ENCODE data around the gene H1-8. TPM values are rescaled to one million over a fixed set of nuclear protein-coding genes. Genes with fewer than 3 reads are reported as not detected.

Gene H1-8
- total RNA-seq, 4 donors from 2014 or later = not detected

DNA sequence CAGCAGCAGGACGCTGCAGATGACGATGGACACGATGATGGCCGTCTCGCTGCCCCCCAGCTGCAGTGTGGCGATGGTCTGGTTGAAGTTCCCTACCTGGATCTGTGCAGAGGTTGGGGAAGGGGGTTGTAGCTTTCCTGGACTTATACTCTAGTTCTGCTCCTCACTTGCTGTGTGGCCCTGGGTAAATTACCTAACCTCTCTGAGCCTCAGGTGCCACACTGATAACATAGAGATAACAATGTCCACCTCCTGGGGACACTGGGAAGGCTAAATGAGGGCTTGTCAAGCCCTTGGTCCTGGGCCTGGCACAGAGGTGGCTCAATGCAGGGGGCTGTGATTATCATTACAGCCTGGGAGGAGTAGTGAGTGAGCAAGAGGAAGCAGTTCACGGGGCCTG lies 26.9 kb downstream of the H1-8 start:
- ATAC-seq (ENCODE audit: low FRiP score) (no peak), DNase-seq (ENCODE audit: low spot score) (no peak)
- no peak for TF ChIP-seq CTCF (IDR thresholded peaks at IDR 0.05)

- no peak for ATAC-seq (ENCODE audit: low FRiP score)
- no peak for DNase-seq (ENCODE audit: low spot score)
- TF ChIP-seq CTCF (IDR thresholded peaks at IDR 0.05) = no peak
Measured at GRCh38 chr3:129571605-129572547, 28.9 kb downstream of the H1-8 start.

DNA sequence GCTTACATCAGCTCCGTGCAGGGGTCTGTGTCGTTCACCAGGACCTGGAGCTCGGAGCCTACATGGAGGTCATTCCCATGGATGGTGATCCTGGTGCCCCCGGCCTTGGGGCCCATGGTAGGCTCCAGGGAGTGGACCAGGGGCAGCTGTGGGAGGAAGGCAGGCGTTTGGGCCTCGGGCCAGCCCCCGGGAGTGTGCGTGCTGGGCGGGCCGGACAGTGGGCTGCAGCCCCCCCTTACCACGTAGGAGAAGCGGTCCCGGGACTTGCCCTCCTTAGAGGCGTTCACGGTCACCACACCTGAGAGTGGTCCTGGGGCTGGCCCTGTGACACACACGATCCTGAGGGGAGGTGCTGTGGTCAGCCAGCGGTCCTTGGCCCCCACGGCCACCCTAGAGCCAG lies 29.6 kb downstream of the H1-8 start:
- TF ChIP-seq CTCF (IDR thresholded peaks at IDR 0.05) = no peak
- ATAC-seq (ENCODE audit: low FRiP score) = no peak
- no peak for DNase-seq (ENCODE audit: low spot score)

DNA sequence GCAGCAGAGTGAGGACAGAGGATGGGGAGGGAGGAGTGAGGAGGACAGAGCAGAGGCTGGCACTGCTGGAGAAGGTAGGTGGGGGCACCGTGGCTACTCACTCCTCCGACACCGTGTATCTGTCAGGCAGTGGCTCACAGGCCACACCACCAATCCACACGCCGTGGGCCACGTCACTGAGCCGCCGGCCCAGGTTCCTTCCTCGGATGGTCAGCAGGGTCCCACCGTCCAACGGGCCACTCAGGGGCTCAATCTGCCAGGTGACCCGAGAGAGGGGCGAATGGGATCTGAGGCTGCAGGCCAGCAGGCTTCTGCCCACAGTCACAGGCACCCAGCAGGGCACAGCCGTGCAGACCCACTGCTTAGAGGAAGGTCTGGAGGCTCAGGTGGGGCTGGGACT lies 30.5 kb downstream of the H1-8 start:
- DNase-seq (ENCODE audit: low spot score) = no peak
- TF ChIP-seq CTCF (IDR thresholded peaks at IDR 0.05) = no peak
- ATAC-seq (ENCODE audit: low FRiP score) = no peak

DNA sequence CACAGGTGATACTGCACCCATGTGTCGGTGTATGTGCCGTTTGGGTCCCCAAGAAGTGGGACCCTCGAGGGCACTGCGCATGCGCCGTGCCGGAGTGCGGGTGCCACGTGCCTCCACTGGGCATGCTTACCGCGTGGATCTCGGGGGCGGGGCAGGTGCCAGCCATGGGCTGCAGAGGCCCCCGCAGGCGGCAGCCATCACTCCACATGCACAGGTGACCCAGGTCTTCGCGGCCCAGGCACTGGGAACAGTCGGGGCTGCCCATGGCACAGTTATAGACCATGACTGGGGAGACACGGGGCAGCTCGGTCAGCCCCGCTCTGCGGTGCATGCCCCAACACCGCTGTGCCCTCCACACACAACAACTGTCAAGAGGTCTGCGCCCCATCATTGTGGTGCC lies 31.2 kb downstream of the H1-8 start:
- no peak for TF ChIP-seq CTCF (IDR thresholded peaks at IDR 0.05)
- DNase-seq (ENCODE audit: low spot score) (no peak), ATAC-seq (ENCODE audit: low FRiP score) (no peak)

- DNase-seq (ENCODE audit: low spot score) (no peak), ATAC-seq (ENCODE audit: low FRiP score) (no peak)
- no peak for TF ChIP-seq CTCF (IDR thresholded peaks at IDR 0.05)
Measured at GRCh38 chr3:129575233-129575996, 32.4 kb downstream of the H1-8 start.

Measured in omental fat pad (tissue), 4 donors.